CD4-positive, alpha-beta T cell treated with Interleukin-1 beta for 1 hour (primary cell): ENCODE results near the gene NENF.
"Not testable (repeated sequence)": the region's sequence is repeated elsewhere in the genome, so short reads cannot be mapped to it uniquely, and the experiment has no call there.

ENCODE experiments used
- DNase-seq, 2 donors: peaks; one replicate each; pipeline ENCODE4 v3.0.0-alpha.2; 2020 to 2022

The NENF gene

GRCh38 chr1:212461916-212462660 lies 29.4 kb downstream of the NENF start:
- DNase-seq, result no peak

DNA sequence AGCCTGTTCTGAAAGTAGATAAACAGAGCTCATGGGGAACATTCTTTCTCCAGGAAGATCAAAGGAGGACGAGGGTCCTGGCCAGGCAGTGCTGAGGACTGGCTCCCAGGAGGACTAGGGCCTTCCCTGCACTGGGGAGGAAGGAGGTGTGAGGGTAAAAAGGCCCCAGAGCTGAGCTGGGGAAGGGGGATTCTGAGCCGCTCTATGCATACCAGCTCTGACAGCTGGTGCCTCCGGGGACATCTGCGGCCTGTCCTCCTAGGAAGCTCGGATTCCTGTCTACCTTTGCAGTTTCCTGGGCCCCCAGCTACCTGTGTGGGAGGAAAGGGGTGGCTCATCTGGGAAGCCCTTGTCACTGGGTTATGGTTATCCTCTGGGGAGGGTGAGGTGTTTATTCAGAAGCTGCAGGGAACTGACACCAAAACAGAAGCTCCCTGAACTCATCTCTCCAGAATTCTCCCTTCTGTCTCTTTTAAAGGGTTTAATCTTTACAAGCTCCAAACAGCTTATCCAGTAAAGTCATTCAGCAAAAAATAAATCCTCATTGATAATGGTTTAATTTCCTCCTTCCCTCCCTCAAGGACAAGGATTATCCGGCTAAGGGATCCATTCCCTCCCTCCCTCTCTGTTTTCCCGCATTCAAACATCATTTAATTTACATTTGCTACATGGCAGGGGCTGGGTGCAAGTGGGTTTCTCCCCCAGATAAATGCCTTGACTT lies 31.0 kb downstream of the NENF start:
- no peak for DNase-seq

- no peak for DNase-seq
Observed at GRCh38 chr1:212465311-212465710, 32.6 kb downstream of the NENF start.

DNA sequence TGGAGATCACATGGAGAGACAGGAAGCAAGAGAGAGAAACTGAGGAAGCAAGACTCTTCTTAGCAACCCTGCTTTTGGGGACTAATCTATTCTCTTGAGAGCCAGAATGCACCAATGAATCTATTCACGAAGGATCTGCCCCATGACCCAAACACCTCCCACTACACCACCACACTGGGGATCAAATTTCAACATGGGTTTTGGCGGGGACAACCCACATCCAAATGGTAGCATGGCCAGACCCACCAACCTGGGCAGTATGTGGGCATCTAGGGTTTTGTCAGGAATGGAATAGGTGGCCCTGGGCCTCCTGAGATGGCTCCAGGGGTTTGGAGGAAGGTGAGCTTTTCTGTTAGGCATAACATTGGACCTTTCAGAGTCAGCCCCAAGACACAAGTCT lies 33.7 kb downstream of the NENF start:
- DNase-seq, result no peak

GRCh38 chr1:212466898-212467650 lies 34.4 kb downstream of the NENF start:
- DNase-seq, result no peak

DNA sequence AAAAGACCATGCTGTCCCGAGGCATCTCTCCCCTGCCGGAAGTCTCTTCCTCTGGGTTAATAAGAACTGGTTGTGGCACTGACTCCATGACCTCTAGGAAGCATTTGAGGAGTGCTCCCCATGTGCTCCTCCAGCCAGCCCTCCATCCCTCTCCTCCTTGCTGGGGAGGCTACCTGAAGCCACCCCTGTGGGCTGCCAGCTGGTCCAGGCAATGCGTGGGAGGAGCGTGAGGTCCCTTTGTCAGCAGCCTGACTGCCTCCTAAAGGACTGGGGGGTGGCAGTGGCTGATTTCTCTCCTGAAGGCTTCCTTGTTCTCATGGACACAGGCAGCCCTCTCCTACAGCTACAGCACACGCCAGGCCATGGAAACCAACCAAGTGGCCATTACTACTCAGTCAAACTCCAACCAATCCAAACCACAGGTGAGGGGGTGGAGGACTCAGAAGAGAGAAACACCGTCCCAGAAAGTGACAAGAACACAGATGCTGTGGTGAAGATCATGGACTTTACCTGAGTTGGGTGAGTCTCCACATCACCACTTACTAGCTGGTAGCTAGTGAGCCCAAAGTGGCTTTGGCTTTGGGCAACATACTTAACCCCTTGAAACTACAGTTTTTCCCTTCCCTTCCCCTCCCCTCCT lies 35.2 kb downstream of the NENF start:
- DNase-seq, result no peak

- no peak for DNase-seq
Observed at GRCh38 chr1:212470059-212470458, 37.3 kb downstream of the NENF start.

GRCh38 chr1:212471286-212471685 lies 38.6 kb downstream of the NENF start:
- no peak for DNase-seq

GRCh38 chr1:212471891-212472675 lies 39.4 kb downstream of the NENF start:
- DNase-seq, result no peak

- no peak for DNase-seq
Observed at GRCh38 chr1:212473729-212474128, 41.0 kb downstream of the NENF start.

- DNase-seq, result no peak
Observed at GRCh38 chr1:212475151-212475550, 42.4 kb downstream of the NENF start.

DNA sequence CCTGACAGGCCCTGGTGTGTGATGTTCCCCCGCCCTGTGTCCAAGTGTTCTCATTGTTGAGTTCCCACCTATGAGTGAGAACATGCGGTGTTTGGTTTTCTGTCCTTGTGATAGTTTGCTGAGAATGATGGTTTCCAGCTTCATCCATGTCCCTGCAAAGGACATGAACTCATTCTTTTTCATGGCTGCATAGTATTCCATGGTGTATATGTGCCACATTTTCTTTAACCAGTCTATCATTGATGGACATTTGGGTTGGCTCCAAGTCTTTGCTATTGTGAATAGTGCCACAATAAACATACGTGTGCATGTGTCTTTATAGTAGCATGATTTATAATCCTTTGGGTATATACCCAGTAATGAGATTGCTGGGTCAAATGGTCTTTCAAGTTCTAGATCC lies 43.1 kb downstream of the NENF start:
- not testable (repeated sequence) for DNase-seq

DNA sequence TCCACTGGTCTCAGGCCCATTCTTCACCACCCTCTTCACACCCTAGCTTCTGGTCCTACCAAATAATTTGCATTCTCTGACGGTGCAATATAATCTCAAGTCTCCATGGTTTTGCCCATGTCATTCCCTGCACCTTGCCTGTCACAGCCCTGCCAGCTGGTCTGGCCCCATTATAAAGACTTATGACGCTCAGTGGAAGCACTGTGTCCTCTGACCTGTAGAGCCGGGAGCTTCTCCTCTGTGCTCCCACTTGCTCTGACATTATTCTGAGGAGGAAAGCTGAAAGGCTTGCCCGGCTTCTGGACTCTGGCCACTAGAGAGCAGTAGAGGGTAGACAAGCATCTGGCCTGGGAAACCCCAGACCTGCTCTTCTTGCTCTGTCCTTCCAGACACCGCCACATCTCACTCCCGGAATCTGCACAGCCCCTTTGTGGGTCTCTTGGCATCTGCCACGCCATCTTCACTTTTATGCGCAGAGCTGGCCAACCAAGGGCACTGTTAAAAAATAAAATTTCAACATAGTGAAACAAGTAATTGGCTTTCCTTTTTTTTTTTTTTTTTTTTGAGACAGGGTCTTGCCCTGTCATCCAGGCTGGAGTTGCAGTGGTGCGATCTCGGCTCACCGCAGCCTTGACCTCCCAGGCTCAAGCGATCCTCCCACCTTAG lies 44.4 kb downstream of the NENF start:
- DNase-seq, result peak; percentile 82 to 83

DNA sequence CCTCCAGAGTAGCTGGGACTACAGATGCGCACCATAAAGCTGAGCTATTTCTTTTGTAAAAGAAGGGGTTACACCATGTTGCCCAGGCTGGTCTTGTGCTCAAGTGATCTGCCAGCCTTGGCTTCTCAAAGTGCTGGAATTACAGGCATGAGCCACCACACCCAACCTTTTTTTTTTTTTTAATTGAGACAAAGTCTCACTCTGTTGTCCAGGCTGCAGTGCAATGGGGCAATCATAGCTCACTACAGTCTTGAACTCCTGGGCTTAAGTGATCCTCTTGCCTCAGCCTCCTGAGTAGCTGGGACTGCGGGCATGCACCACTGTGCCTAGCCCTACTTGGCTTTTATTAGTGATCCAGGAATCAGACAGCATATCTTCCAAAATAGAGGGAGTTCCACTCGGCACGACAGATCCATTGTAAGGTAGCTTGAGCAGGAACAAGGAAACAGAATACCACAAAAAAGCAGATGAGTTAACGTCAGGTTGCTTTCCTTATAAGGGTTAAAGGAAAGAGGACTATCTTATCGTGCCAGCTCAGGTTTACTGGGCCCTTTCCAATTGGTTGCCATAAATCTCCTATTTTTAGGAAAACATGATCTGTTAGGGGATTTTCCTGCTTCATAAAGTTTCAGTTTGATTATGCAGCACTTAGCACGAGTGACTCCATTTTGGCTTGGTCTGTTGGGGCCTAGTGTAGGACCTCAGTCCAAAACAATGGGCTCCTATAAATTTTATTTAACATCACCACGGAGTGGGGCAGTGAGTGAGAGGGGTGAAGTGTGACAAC lies 45.2 kb downstream of the NENF start:
- DNase-seq, result no peak

DNA sequence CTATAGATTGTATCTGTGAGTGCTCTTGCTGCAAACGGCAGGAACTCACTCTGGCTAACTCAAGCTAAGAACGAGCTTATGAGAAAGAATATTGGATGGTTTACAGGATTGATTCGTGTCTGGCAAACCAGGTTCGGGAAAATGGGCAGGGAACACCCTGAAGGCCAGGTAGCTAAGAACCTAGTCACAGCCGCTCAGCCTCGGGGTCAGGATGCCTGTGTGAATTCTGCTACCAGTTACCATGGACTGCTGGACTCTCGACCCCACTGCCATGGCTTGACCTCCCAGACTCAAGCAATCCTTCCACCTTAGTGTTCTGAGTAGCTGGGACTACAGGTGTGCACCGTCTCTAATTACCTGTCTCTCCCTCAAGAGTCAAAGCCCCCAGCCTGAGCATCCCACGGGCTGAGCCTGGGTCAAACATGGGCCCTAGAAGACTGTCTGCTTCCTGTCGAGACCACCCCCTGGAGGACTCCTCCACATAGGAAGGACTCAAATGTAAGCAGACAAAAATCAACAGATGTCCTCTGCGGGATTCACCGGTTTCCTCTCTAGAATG lies 45.8 kb downstream of the NENF start:
- DNase-seq, result no peak

GRCh38 chr1:212479188-212479587 lies 46.5 kb downstream of the NENF start:
- no peak for DNase-seq

- DNase-seq, result not testable (repeated sequence)
Observed at GRCh38 chr1:212480711-212481437, 48.2 kb downstream of the NENF start.

- no peak for DNase-seq
Observed at GRCh38 chr1:212481438-212481767, 48.7 kb downstream of the NENF start.

- no peak for DNase-seq
Observed at GRCh38 chr1:212482006-212482636, 49.4 kb downstream of the NENF start.
